Measurements from ENCODE around the gene GNG14. TPM values are rescaled to one million over a fixed set of nuclear protein-coding genes. Genes with fewer than 3 reads are reported as not detected.
"Not testable (repeated sequence)": the region's sequence is repeated elsewhere in the genome, so short reads cannot be mapped to it uniquely, and the experiment has no call there.

Gene GNG14
- total RNA-seq, 1 experiment from 2014 or later: not detected

- Histone ChIP-seq H3K27ac (peak overlapping the region; percentile 48; the same call in 1 of the 2 replicates), H3K36me3 (ENCODE audit: low read depth) (peaks cover 4% of the 10 kb centered on the region; the same call in 1 of the 2 replicates), H3K79me2 (ENCODE audit: low read depth) (peaks cover 26% of the 10 kb centered on the region), H3K4me1 (replicated peaks; ENCODE audit: insufficient read depth) (peaks cover 8% of the 10 kb centered on the region; the same call in 1 of the 2 replicates), H3K9me2 (ENCODE audit: insufficient read depth) (no peaks in the 10 kb centered on the region), H4K20me1 (ENCODE audit: insufficient read depth) (no peaks in the 10 kb centered on the region), H3K4me3 (peak overlapping the region; percentile 72), H3K4me2 (peak overlapping the region; percentile 95), H3K27me3 (ENCODE audit: insufficient read depth, low read depth) (no peaks in the 10 kb centered on the region), H3K9me3 (ENCODE audit: insufficient read depth, low read depth) (no peaks in the 10 kb centered on the region), H2AFZ (peak overlapping the region; percentile 73), H3F3A (ENCODE audit: insufficient read depth, low read depth) (peaks cover 39% of the 10 kb centered on the region)
- TF ChIP-seq CTCF (conservative IDR thresholded peaks at IDR 0.05): no peak
- TF ChIP-seq EZH2 (IDR thresholded peaks at IDR 0.05; ENCODE audit: low read depth): no peak
- POLR2A ChIA-PET (ENCODE audit: unreplicated experiment): no interaction called here
- DNase-seq: no peak
- CTCF ChIA-PET: no interaction called here
- no TSS peak for BruUV-seq (replicated peaks)
- intact Hi-C loops (cut with micrococcal nuclease; ENCODE audit: unreplicated experiment): no loop called here
Observed at GRCh38 chr19:12695997-12696365, 8.2 kb downstream of the GNG14 start.

- DNase-seq: peak; percentile 90 to 91
- no peak for TF ChIP-seq CTCF (conservative IDR thresholded peaks at IDR 0.05)
- no peak for TF ChIP-seq EZH2 (IDR thresholded peaks at IDR 0.05; ENCODE audit: low read depth)
- TSS peak; percentile 96 for BruUV-seq (replicated peaks)
- H4K20me1 ChIP-seq (ENCODE audit: insufficient read depth): 0 out of 2 replicates have a peak, but pooled peaks cover 3% of the 10 kb centered on the region
- peak within 1 kb of the TSS; percentile 72 for H3K4me3 ChIP-seq
- H3K4me2 ChIP-seq: peak within 1 kb of the TSS; percentile 95
- H3F3A ChIP-seq (ENCODE audit: insufficient read depth, low read depth): peaks cover 46% of the 10 kb centered on the region
- no peaks in the 10 kb centered on the region for H3K27me3 ChIP-seq (ENCODE audit: insufficient read depth, low read depth)
- H3K79me2 ChIP-seq (ENCODE audit: low read depth): peaks cover 26% of the 10 kb centered on the region
- CTCF ChIA-PET: interaction anchor here (0.5 kb wide), 1 partner anchor 276 kb away, joined by 5 read pairs; no protein-coding TSS in a partner anchor
- peak within 1 kb of the TSS; percentile 73 for H2AFZ ChIP-seq
- peak within 1 kb of the TSS; percentile 48 for H3K27ac ChIP-seq
- no peaks in the 10 kb centered on the region for H3K9me3 ChIP-seq (ENCODE audit: insufficient read depth, low read depth)
- peaks cover 10% of the 10 kb centered on the region; the same call in 1 of the 2 replicates for H3K36me3 ChIP-seq (ENCODE audit: low read depth)
- intact Hi-C loops (cut with micrococcal nuclease; ENCODE audit: unreplicated experiment): no loop called here
- no peaks in the 10 kb centered on the region for H3K9me2 ChIP-seq (ENCODE audit: insufficient read depth)
- POLR2A ChIA-PET (ENCODE audit: unreplicated experiment): interaction anchor here (0.7 kb wide), 1 partner anchor 64 kb away, joined by 6 read pairs; no protein-coding TSS in a partner anchor
- H3K4me1 ChIP-seq (replicated peaks; ENCODE audit: insufficient read depth): peaks cover 8% of the 10 kb centered on the region; the same call in 1 of the 2 replicates
Observed at GRCh38 chr19:12696366-12697335, 8.9 kb downstream of the GNG14 start, which contains the start of gene FBXW9. Gene FBXW9, minus strand, starts transcription at chr19:12696631. Its CDS starts 50 bp downstream, at chr19:12696581.

- H3K36me3 ChIP-seq (ENCODE audit: low read depth): peaks cover 15% of the 10 kb centered on the region; the same call in 1 of the 2 replicates
- H3K79me2 ChIP-seq (ENCODE audit: low read depth): peaks cover 26% of the 10 kb centered on the region
- H3K4me1 ChIP-seq (replicated peaks; ENCODE audit: insufficient read depth); H2AFZ ChIP-seq; BruUV-seq (replicated peaks); H3K27ac ChIP-seq; POLR2A ChIA-PET (ENCODE audit: unreplicated experiment); DNase-seq; H4K20me1 ChIP-seq (ENCODE audit: insufficient read depth); CTCF ChIA-PET; H3K9me3 ChIP-seq (ENCODE audit: insufficient read depth, low read depth); H3K9me2 ChIP-seq (ENCODE audit: insufficient read depth); H3K27me3 ChIP-seq (ENCODE audit: insufficient read depth, low read depth); intact Hi-C loops (cut with micrococcal nuclease; ENCODE audit: unreplicated experiment): not testable (repeated sequence)
- H3F3A ChIP-seq (ENCODE audit: insufficient read depth, low read depth): peaks cover 46% of the 10 kb centered on the region
- H3K4me3 ChIP-seq: peak overlapping the region; percentile 72; the same call in 1 of the 2 replicates
- peak overlapping the region; percentile 95 for H3K4me2 ChIP-seq
Observed at GRCh38 chr19:12697425-12697824, 9.6 kb downstream of the GNG14 start.

All from PC-9 (cell line).